ENCODE data around the gene ITGA1.

ITGA1 gene

DNA sequence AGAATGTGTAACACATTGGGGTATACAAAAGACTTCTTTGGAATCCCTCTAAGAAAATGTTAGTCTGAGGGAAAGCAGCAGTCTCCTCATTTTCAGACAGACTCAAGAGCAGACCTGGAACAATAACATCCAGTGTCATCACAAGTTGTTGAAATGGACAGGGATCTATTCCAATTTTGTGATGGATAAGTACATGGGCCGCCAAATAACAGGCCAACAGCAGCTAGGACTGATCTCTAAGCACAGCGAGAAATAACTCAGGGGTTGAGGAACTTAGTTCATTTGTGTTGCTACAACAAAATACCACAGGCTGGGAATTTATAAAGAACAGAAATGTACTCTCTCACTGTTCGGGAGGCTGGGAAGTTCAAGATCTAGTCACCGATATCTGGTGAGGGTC, 193.8 kb downstream of the ITGA1 start:
- no peak for DNase-seq

DNA sequence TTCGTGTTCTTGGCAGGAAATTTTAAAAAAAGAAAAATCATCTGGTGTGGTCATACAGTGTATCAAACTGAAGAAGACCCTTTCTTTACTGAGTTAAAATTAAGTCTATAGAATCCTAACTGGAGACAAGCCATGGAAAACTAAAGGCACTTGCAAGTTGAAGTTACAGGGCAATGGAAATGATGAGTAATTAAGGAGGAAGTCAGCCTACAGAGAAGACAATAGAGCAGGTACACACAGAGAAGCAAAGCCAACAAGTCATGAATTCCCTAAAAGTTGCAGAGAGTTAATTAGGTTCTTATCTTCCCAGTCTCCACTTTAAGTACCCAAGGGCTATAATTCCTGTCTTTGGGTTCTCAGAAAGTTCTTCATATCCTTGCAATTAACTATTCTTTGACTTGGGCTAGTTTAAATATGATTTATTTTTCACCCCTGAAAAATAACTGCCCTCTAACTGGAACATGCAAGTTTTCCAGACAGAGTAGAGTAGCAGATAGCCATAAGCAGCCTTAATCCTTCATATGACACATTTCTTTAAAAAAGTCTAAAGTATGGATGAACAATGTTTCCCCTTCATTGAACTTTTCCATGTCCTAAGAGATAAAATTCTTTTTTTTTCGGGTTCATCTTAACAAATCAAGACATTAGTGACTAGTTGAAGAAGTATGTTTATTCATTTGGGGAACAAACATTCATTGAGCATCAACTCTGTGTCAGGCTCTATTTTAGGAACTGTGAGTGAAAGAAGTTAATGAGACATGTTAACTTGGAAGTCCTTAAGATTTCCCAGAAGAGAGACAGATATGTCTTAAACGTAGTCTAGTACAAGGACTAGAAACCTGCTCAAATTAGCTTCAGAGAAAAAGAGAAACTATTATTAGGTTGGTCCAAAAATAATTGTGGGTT, 196.3 kb downstream of the ITGA1 start:
- DNase-seq = no peak

DNA sequence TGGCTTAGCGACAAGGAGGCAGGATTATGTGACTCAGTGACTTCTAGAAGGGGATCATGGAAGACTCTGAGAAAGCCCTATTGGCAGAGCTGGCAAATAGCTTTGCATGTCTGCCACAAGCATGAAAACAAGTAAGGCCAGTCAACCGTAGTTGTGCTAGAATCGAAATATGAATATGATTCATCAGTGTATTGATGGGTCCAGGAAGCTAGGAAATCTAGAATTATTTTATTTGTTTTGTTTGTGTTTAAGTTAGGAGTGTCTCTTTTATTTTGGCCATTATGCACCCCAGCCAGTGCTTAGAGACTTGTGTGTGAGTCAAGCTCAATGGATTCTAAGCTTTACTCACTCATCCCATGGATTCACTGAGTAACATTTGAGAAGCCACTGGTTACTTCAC, 197.6 kb downstream of the ITGA1 start:
- DNase-seq = no peak

DNA sequence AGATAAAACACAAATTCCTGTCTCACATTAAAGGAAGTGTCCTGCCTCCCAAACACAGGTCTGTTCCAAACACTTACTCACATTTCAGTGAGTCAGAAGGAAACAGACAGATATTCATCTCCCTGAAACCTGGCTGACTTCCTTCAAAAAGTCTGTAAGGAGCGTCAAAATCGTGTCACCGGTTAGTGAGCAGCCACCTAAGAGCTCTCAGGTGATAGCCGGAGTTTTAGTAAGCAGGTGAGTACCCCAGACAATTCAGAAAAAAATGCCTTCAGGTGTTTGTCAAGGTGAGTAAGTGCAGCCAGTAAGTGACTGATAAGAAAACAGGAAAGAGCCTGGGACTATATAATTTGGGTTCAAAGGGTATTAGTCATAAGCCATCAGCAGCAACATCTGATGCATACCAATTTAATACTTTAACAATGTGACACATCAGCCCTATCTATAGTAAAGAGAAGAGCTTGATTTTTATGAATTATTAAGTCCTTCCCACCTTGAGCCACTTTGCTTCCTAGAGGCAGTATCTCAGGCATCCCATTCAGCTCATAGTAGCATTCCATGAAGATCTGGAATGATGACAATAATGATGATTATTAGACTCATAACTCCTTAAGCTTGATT, 200.1 kb downstream of the ITGA1 start:
- DNase-seq = no peak

DNA sequence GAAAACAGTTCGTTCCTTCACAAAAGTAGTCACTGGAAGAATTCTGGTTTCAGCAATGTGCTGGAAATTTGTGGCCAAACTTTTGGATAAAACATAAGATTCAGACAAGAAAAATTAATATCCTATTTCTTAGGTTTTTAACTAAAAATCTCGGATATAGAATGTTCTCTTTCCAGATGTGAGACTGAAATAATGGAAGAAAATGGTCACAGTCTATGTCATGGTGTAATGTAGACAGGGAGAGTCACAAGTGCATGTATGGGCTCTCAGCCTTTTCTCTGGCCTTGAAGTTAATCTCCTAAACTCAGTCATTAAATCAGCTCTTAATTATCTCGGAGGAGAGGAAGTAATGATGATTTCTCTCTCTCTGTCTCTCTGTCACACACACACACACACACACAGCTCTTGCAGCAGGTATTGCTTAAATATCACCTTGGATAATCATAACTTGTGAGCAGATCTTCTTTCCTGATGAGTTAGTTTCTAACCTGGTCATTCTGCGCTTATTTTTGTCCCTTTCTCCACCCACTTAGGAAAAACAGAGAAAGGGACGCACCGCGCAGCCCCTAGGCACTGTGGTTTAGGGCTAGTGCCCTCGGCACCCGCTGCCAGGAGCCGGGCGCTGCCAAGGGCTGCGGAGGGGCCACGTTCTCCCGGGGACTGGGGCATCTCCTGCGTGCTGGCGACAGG, 200.8 kb downstream of the ITGA1 start:
- no peak for DNase-seq

DNA sequence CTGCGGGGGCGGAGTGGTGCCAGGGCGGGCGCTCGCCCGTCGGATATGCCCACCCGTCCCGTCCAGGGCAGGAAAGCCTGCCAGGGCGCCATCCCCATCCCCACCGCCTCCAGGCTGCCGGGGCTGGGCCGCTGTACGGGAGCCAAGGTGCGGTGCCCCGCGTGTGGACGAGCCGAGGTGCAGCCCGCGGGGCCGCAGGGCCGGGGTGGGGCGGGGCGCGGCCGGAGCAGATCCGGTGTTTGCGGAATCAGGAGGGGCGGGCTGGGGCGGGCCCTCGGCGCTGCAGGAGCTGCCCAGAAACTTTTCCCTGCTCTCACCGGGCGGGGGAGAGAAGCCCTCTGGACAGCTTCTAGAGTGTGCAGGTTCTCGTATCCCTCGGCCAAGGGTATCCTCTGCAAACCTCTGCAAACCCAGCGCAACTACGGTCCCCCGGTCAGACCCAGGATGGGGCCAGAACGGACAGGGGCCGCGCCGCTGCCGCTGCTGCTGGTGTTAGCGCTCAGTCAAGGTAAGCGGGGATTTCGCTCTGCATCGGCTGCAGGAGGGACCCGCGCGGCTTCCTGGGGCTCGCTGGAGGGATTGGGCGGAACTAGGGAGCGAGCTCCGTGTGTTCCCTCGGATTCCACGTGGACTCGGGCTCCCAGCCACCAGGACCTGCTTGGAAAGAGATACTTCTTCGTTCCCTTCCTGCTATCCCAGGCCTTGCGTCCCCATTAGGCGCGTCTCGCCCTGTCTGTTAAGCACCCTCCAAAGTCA, 201.5 kb downstream of the ITGA1 start, which contains the start of gene ITGA2:
Gene ITGA2, plus strand, starts transcription at position 328 of the 756 bp plus-strand sequence. Its CDS starts 117 bp downstream, at position 445.
- peak; percentile 58 for DNase-seq

DNA sequence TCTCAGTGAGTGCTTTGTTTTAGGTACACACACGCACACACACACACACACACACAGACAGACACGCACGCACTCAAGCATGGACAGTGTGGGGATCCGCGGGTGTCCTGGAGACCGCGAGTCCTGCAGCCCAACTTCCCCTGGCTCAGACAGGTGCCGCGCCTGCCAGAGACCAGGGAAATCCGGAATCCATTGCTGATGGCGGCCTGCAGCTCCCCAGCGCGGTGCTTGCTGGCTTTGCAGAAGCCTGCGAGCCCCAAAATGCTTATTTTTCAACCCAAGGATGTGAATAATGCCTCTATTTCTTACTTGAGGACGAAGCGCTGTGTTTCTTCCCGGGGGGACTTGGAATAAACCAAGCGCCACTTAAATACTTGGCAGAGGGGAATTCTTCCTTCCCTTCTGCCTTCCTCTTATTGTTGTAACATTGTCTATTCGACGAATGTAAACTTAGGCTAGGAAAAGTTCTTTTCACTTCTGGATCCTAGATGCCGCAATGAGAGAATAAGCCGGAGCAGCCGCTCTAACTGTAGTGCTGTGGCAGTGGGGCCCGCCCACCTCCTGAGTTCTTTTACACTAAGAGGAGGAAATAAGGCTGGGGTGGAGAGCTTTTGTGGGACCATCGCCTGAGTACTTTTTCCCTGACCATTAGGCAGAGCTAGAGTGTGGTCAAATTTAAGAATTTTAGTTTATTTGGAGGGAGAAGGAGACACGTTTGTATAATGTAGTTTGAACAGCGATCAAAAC, 202.2 kb downstream of the ITGA1 start:
- DNase-seq = peak; percentile 40

DNA sequence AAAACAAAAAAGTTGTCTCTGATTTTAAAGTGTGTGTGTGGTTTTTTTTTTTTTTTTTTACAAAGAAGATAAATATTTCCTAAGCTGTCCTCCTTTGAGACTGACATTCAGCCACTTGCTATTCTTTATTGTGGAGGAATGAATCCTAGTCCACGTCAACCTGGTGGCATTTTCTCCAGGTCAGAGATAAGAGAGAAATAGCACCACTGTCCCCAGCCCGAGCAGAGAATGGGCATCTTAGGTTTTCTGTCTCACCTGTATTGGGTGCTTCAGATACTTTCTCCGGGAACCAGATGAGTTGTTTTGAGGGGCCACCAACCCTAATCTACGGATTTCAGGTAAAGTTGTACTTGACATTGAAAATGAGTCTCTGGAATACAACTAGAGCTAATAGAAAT, 202.8 kb downstream of the ITGA1 start:
- no peak for DNase-seq

DNA sequence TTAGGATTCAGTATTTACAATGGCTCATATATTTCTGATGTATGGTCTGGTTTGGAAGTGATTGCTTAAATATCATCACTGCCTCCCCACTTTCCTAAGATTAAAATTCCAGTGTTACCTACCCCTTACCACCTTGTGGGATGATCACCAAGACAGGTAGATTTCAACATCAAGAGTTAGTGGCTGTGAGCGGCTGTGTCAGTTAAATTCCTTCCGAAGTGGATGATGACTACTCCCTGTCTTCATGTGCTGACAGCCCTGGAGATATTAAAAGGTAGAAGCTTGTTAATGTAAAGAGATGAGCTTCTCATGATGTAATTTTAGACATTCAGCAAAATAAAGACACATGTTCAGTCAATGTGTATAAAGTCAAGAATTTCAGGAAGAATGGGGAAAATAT, 205.7 kb downstream of the ITGA1 start:
- DNase-seq = no peak

DNA sequence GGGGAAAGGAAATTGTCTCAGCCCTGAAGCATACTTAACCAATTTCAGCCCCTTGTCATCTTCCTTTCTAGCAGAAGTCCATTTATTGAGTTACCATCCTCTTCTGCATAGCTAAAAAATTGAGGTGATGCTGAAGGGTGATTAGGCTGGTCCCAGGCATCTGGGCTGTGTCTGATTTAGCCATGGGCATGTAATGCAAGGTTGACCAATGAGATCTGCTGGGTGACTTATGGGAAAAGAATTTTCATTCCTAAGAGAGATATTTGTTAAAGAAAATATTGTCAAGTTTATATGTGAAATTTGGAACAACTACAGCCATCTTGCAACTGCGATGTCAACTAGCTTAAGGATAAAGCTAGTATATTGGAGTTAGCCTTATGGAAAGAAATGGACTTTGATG, 206.6 kb downstream of the ITGA1 start:
- no peak for DNase-seq

DNA sequence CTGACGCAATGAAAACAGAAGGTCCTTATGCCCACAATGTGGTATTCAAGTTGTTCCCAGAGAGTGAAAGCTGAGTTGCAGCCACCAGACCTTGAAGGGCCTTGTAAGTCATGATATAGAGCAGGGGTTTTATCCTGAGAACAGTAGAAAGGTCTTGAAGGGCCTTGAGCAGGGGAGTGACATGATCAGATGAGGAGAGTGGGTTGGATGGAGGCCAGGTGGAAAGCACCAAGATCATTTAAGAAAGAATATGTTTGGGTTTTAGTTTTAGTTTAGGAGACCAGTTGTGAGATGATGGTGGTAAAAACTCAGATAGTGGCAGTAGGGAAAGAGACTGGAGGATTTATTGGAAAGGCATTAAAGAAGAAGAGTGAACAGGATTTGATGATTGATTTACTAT, 207.4 kb downstream of the ITGA1 start:
- no peak for DNase-seq

DNA sequence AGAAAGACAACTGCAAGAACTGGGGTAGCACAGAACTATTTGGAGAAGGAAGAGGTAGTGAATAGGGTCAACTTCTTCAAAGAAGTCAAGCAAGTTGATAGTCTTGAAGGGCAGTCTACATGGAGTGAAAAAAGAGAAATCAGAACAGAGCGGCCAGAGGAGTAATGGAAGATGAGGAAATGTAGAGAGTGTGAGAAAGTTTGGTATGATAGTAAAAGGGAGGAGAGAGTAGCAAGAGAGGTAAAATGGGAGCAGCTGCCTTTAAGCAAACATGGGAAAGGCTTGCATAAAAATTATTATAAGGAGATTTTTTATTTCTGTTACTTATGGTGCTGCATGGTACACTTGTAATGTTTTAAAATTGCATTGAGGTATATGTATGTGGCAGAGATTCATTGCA, 208.2 kb downstream of the ITGA1 start:
- DNase-seq = no peak

DNA sequence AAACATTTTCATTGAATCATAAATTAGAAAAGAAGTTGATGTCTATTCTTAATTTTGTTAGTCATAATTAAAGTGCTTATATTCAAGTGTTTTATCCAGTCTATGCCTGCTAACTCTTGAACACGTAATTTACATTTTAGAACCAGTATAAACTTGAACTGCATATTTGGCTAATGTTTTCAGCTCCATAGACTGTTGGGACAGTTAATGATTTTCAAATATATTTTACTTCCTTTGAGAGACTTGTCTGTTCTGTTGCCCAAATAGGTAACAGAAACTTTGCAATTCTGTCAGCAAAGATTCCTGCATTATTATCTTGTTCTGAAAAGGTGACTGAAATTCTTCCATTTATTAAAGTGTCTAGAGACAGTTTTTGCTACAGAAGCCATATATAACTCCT, 209.3 kb downstream of the ITGA1 start:
- DNase-seq = no peak

DNA sequence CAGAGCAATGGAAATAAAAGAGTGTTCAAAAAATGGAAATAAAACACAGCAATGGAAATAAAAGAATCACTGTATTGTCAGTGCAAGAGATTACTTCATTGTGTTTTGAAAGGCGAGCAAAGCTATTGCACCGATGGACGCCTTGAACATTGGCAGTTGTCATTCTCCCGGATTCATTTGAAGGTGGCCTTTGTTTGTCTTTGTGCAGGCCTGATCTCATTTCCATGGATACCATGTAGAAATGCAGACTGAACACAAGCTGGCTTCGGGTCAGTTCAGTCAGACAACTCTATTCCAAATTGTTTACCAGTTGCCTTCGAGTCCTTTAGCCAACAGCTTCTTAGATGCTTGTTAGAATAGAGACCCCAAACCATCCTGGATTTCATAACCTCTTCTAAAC, 209.7 kb downstream of the ITGA1 start:
- DNase-seq = no peak

DNA sequence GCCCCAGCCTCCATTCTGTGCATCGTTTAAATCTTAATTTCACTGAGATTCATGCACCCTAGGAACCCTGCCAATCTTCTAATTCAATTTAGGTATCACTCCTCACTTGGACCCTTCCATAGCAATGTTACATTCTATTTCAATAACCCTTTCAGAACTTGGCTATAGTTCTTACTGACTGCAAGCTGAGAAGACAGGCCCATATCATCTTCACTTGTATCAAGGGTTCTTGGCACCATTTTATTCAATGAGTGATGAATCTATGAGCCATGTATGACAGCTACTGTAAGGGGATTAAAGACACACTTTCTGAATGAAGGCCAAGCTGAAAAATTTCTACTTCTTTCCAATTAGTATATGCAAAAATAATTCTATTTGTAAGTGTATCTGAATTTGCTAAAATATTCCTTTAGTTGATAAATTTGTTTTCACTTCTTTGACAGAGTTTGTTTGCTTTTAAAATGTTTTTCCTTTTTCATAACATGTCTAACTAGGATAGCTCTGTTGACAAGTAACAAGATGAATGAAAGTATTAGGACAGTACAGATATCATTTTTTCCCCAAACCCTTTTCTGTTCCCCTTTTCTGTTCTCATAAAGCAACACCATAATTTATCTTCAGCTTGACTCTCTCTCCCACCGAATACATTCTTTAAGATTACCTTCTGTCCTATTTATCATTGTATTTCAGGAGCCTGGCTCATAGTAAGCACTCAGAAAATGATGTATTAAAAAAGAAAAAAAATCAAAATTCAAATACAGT, 211.0 kb downstream of the ITGA1 start:
- no peak for DNase-seq

DNA sequence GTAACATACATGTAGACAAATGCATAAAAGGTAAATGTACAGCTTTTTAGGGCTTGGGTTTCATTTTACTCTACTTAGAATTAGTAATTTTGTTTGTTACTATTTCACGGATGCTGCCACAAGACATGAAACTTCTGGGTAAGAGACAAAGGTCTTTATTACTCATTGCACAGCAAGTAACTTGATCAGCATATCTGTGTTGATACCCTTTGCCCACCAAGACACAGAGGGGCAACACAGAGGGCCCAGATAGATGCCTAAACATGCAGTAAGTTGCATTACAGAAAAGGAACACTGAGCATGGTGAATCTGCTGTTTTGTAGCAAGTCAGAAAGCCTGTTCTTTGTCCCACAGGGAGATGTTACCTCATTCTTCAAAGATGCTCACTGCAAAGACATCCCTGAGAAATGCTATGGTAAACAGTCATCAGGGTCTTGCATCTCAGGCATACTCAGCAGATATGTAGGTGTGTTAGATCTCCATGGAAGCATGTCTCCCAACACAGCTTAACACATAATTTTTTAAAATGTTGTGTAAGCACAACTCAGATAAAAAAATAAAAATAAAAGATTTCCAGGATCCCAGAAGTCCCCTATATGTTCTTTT, 211.7 kb downstream of the ITGA1 start:
- DNase-seq = no peak

DNA sequence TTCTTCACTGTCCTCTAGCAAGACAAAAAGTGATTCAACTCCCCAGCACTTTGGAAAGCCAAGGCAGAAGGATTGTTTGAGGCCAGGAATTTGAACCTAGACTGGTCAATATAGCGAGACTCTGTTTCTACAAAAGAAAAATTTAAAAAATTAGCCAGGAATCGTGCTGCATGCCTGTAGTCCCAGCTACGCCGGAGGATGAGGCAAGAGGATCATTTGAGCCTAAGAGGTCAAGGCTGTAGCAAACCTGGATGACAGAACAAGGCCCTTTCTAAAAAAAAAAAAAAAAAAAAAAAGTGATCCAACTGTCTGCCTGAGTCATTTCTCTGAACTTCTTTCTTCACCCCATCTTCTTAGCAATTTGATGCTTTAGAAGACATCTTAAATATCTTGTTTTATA, 213.8 kb downstream of the ITGA1 start:
- no peak for DNase-seq

DNA sequence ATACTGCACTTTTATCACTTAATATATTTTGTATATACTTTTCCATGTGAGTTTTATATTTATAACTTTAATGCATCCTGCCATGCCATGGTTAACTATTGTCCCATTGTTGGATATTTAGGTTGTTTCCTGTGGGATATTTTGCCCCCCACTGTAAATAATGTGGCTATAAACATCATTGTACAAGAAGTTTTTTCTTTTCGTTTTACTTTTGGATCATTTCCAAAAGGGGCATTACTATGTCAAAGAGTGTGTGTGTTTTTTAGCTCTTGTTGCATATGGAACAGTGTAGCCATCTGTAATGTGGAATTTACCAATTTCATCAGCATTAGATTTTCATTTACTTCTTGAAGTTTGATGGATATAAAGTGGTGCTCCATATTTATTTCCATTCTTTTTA, 214.8 kb downstream of the ITGA1 start:
- DNase-seq = no peak

DNA sequence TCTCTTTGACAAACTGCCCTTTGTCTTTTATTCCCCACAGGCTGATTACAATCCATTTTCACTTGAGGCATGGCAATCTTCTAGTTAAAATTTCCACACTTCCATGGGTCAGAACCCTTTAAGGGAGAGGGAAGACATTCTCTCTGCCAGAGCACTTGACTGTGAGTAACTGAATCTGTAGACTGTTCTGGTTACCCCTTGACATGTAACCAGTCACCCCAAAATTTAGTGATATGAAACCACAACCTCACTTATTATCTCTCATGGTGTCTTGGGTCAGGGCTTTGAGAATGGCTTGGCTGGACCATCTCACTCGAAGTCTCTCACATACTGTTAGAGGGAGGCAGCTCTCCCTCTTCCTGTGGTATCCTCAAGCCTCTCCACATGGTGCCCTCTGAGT, 215.4 kb downstream of the ITGA1 start:
- DNase-seq = no peak

DNA sequence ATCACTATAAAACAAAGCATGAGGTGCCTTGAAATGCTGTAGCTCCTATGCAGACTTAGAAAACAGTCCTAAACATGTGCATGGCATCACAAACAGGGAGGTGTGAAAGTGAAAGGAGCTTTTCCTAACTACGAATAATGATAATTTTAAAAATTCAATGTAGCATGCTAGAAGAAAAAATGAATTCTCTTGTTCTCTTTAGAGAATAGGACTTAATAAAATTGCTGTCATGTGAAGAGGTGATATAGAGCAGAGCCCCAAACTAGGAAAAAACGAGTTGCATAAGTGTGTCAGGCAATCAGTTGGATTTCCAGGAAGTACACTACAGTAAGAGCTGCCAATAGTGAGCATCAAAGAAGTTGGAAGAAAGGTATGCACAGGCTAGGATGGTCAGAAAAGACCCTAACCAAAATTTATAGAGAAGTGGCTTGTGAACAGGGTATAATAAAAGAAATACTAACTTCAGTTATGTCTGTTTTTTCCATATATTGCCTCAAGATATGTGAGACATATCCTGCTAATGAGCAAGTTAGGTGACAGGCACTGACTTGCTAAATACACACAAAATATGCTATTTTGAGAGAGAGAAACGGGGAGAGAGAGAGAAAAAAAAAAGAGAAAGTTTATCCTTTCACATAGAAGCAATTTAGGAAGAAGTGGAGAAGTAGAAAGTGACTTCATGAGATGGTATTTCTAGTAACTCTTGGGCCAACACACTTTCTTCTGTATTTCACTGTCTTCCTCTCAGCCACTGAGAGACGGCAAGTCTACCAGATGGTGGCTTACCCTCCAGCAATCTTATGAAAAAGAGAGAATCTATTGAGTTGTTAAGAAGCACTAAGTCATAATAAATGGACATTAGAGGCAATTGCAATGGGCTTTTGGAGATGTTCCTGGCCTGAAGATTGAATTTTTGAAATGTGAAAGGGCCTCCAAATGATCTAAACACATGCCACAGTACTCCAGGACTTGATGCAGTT, 219.5 kb downstream of the ITGA1 start:
- DNase-seq = no peak

All from NCI-H345 (cell line).